ENCODE measurements around the gene CTIF.
A peak's percentile ranks its signal among the peaks of the same experiment; 100 is the strongest.

CTIF gene

DNA sequence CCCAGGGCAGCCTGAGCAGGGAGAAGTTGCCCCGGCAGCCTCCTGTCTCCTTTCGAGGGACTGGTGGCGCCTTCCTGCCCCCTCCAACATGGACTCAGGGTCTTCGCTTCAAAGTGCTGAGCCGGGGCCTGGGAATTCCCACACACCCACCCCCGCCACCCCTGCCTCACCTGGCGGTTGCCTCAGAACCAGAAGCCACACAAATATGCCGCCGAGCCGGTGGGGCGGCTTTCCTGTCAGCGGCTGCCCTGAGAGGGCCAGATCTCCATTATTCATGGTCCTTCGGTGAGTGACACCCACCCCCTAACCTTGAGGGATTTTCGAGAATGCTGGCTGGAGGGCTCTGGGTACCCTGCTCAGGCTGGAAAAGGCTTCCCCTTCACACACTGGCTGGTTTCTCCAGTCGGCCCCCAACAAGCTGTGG is 340.2 kb downstream of the CTIF start:
- DNase-seq: no peak

DNA sequence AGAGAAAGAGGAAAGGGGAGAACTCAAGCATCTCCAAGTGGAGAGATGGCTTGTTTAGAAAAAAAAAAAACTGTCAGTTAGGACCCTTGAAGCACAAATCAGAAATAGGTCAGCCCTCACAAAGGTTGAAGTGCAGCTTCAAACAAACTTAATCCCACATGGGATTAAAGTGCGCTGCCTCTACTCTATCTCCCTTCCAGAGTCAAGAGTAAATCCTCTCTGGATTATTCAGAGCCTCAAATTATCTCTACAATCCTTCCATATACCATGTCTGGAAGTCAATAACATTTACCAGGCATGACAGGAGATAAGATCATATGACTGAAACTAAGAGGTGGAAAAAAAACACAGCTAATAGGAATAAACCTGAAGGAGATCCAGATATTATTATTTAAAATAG is 342.1 kb downstream of the CTIF start:
- DNase-seq: no peak

DNA sequence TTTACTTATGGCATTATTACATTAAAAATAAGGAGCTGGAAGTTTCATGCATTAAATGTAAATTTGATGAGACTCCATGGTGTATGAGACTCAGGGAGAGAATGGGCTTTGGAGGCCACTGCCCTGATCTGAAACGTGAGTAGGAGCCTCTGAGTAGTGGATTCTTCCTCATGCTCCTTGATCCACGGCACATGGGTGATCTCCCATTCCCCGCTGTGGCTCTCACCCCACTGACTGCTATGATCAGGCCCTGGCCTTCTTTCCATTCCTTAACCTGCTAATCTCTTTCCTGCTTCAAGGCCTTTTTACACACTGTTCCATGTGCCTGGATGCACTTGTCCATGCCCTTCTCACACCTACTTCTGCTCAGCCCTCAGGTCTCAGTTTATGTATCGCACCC is 343.5 kb downstream of the CTIF start:
- DNase-seq: no peak

DNA sequence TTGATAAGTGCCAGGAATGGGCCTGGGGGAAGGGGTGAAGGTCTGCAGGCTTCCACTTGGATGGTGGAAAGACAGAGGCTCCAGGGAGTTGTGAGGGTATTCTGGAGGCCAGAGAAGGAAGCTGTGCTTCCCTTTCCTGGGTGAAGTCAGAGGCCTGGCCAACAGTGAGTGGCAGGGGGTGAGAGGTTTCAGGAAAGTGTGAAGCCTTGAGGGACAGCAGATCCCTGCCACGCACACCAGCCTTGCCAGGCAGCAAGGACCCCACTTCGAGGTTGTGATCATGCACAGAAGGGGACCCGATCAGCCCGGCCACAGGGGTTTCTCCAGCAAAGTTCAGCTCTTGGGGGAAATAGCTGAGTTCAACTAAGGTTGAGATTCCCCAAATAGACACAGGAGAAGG is 345.5 kb downstream of the CTIF start:
- DNase-seq: no peak

DNA sequence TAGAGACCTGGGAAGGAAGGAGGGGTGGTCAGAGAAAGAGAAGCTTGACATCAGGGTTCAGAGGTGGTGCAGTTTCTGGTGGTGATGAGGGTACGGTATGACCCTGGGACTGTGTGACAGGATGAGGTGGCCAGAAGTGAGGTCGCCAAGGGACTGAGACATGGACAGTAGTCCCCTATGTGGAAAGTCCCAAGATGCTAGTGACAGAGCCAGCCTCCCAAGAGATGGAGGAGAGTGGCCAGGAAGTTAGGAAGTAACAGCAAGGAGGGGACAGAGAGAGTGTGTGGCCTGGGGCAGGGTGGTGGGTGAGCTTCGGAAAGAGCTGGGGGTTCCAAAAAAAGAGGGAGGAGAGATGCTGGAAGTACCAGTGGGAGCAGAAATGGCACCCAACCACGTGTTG is 345.9 kb downstream of the CTIF start:
- no peak for DNase-seq

DNA sequence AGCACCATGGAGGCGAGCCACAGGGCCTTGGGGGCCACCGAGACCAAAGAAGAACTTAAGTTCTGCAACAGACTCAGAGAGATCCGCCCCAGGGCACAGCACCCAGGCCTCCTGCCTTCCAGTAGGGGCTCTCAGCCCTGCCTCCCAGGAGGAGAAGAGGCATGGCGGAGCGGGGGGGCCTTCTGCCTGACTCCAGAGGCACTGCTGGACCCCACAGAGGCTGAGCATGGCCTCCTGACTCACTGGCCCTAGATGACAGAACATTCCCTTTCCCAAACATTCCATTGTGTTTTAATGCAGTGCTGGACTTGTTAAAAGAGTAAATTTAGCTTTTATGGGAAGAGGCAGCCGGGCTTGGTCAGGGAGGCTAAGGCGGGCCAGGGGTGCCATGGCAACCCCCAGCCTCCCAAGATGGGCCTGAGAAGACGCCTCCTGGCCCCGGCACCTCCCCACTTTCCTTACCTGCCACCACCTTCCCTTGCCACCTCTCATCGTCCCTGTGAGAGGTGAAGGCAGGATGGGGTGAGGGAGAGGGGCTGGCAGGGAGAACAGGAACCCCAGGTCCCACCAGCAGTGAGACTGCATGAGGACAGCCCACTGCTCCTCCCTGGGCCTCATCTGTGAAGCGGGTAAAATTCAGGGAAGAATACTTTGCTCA is 346.6 kb downstream of the CTIF start:
- no peak for DNase-seq

DNA sequence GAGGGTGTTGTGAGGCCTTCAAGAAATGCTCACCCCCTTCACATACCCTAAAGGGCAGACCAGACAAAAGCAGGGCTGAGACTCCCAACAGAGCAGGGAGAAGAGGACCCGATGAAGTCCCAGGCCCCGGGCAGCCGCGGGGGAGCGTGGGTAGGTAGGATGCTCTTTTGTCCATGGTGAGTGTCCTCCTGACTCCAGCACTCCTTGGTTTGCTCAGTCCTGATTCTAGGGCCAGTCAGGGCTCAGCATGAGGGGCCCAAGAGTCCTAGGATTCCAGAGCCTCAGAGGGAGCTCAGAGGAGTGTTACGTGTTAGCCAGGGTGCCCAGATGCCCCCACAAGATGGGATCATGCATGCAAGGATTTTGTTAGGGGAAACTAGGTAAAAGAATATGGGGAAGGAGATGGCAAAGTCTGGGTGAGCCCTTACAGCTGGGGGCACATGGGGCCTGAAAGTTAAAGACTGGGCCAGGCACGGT is 347.1 kb downstream of the CTIF start:
- no peak for DNase-seq

DNA sequence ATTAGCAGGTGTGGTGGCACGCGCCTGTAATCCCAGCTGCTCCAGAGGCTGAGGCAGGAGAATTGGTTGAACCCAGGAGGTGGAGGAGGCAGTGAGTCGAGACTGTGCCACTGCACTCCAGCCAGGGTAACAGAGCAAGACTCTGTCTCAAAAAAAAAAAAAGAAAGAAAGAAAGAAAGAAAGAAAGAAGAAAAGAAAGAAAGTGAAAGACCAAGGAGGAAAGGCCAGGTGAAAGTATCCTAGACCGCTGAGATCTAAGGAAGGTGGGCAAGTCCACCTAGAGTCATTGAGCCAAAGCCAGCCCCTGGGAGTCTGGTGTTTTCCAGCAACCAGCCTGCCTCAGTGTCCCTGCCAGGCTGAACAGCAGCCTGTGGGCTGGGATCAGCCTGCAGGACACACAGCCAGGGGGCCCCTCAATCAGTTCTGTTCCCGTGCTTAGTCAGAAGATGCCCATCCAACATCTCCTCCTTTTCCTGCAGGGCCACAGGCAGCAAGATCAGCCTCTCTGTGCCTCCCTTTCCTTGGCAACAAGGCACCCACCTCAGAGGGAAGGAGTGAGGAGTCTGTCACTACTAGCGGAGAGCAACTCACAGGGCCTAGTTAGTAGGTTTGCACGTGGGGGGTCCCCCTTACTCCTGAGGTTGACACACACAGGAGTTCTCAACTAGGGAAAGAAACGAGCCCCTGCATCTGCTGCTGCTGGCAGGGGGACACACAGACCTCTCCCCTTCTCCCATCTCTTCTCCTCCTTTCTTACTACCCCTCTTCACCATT is 347.9 kb downstream of the CTIF start:
- no peak for DNase-seq

DNA sequence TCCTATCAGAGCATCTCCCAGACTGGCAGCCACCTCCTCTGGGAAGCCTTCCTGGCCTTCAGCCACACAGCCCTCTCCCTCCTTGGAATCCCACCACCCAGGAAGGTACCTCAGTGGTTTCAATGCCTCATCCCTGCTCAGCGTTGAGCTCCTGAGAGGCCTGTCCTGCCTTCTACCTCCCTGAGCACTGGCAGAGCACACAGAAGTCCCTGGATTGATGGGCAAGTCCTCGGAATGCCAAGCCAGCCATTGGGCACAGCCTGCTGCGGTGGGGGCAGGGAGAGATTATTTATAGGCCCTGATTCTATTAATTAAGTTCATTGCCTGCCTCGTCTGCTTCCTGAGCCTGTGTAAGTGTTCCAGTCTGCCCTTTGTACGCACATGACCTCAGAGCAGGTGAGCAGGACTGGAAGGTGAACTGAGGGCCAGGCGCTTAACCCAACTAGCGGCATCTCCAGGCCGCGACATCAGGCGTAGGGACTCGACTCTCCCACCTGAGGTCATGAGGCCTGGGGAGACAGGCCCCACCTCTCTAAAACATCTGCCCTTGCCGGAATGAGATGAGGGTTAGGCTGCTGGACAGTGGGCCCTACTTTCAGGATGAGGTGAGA is 348.6 kb downstream of the CTIF start:
- DNase-seq: no peak

DNA sequence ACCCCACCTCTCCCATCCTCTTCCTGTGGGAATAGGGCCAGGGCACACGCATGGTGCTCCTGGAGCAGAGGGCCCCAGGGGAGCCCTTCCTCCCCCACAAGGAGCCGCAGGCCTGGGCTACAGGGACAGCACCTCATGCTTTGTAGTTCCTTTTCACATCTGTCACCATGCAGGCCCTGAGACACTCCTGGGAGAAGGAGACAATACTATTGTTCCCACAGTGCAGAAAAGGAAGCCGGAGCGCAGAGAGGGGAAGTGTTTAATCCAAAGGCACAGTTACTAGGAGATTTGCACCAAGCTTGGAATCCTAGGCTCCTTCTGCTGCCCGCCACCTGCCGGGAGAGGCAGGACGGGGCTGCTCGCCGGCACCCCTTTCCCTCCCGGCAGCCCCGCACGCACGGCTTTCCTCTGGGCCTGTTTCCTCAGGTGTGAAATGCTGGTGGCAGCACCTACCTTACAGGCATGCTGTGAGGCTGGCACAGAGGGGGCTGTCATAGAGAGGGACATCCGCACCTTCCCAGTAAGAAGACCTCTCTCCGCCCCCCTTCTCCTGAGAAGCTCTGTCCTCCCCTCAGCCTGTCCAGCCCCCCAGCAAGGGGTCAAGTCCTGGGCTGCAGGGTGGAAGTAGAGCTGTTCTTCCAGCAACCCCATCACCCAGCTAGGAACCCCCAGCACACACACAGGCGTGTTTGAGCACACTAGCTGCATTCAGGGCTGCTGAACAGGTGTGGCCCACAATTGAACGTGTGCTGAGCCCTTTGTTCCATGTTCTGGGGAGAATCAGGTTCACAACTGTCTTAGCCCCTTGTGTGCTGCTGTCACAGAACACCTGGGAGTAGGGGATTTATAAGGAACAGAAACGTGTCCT is 349.3 kb downstream of the CTIF start:
- DNase-seq: no peak

DNA sequence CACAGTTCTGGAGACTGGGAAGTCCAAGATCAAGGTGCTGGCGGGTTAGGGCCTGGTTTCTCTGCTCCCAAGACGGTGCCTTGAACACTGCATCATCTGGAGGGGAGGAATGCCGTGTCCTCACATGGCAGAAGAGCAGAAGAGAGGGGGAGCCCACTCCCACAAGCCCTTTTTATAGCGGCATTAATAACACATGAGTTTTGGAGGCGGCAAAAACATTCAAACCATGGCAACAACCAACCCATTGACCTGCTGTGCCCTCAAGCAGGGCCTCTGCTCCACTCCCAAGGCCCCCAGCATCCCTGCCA is 349.9 kb downstream of the CTIF start:
- DNase-seq: no peak

DNA sequence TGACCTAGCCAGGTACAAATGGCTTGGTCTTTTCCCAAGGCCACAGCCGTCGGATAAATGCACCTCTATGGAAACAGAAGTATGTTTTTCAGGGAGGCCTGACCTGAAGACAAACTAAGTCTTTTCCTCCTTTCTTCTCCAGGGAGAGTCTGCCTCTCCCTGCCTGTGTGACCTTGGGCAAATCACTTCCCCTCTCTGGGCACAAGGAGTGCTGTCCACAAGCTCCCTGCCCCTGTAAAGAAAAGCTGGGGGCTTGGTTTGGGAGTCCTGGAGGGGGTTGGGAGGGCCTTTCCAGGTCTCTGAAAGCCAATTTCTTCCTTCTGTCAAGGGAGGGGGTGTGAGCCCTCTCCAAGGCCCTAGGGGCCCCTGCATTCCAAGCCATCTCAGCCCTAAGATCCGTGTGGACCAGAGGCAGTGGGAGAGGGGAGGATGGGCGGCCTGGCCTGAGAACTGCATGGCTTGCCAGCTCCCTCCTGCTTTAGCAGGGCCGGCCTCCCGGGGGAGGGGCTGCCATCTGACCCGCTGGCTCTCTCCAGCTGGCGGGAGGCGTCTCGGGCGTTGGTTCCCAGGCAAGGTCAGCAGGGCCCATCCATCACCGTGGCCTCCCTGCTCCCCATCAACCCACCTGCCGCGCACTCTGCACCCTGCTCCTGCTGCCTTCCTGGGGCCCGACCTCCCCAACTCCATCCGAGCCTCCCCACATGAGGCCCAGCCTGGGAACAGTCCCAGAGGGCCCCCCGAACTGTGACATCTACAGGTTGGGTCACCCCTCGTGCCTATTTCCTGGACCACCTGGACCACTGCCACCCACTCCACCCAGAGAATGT is 350.5 kb downstream of the CTIF start:
- no peak for DNase-seq

DNA sequence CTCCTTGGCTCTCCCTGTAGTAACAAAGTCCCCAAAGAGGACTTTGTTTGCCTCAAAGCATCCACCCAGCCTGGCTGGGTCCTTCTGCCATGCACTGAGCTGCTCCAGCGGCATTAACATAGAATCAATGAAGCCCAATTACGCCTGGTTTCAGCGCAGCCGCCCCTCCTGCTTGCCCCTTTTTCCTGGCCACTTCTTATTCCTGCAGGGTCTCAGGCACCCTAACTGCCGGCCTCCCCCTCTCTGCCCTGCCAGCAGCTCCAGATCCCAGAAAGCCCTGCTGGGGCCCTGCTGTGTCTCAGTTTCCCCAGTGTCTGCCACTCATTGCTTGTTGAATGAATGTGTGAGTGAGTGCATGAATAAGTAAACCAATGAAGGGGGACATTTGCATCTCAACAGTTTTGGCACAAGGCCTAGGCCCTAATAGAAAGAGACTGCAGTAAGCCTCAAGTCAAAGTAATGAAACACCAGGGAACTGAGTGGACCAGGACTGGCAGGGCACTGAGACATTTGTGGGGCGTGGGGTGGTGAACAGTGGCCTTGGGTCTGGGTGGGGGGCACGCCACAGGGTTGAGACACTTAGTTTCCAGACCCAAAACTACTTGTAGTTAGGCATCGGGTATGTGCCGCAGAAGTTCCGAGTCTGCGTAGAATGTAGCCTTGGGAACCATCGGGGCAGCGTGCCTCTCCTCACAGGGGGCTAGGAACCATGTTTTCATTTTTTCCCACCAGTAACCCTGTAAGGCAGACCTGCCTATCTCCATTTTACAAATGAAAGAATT is 351.3 kb downstream of the CTIF start:
- DNase-seq: no peak

DNA sequence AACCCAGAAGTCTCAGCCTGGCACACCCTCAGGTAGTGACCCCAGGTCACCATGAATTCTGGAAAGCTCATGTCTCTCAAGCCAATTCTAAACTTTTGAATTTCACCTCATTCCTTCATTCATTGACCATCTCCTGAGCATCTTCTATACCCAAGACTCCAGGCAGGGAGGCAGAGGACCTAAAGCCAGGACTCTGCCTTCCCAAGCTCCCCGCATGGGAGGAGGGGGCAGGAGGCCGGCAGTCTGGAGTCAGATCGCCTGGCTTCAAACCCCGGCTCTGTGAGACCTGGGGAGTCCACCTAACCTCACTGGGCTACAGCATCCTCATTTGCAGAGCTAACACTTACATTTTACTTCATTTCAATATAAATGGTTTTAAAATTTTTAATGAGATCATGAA is 352.9 kb downstream of the CTIF start:
- DNase-seq: no peak

DNA sequence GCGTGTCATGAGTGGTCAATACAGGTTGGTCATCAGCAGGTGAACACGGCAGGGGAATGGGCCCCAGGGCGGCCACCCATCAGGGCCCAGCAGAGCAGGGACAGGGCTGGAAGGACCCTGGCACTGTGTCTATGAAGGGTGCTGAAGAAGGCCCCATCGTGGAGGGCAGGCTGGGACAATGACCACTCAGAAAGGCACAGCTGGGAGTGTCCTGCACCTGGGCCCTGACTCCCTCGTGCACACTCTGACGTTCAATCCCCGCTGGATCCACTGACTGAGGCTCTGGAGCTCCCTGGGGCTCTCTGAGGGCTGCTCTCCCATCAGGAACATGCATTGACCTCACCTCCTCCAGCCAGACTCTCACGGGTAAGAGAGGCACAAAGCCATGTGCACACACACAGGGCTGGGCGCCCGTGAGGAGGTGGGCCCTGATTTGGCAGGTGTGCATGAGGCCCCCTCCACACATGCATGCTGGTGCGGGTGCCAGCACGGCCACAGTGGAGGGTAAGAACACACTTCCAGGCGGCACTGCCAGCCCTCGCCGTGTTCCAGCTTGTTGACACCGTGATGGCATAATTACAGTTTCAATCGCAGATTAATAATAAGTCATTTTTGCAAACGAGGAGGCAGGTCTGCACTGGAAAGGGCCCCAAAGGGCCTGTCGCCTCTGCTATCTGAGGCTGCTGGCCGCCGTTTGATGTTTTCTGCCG is 353.5 kb downstream of the CTIF start:
- DNase-seq: peak; percentile 15 to 69

DNA sequence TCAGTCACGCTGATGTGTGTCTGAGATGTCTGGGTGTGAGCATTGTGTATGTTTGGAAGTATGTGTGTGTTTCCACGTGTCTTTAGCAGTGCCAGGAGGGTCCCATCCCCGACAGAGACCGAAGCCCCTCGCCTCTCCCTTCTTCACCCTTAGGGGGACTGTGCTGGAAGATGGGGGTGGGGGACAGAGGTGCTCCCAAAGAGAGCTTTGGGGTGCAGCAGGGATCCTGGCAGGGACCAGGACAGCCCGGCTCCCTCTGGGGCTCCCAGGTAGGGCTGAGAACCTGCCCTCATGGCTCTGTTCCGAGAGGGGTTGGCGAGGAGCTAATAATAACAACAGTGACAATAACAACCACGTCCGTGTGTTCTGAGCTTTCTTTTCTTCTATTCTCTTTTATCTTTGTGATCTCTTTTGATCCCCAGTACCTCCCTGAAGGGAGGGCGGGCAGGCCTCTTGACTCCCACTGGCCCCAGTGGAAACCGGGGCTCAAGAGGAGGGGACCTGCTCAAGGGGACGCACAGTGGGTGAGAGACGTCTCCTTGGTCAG is 354.3 kb downstream of the CTIF start:
- DNase-seq: no peak

DNA sequence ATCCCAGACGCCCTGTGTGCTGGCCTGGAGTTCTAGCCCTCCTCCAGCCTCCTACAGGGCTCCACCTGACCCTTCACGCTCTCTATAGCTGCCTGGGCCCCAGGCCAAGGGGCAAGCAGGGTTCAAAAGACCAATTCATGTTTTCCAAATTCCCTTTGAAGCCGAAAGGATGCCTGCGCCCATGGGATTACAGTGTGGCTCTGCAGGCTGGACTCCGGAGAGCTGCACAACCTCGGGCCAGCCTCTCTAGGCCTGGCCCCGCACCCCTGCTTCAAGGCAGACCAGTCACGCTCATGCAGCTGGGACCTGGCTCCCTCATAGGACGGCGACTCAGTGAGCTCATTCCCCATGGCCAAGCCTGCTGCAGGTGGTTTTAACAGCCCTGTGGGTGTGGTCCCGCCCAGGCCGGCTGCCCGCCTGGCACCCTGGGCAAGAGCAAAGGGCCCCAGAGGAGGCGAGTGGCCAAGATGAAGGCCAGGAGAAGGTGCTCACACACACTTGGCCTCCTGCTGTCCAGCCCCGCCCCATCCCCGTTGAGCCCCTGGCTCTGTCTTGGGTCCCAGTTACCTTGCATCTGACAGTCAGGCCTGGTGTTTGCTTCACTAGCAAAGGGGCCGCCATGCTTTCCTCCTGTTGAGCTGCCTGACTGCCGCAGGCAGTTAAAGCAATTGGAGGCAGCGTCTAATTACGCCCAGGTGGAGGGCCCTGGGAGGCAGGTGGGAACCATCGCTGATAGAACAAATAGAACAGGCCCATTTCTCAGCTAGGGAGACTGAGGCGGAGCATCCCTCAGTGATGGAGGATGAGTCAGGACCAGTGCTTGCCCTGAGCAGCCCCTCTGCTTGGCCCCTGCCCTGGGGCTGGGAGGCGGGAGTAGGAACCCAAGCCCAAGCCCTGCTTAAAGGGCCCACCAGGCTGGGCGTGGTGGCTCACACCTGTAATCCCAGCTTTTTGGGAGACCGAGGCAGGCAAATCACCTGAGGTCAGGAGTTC is 355.1 kb downstream of the CTIF start:
- no peak for DNase-seq

DNA sequence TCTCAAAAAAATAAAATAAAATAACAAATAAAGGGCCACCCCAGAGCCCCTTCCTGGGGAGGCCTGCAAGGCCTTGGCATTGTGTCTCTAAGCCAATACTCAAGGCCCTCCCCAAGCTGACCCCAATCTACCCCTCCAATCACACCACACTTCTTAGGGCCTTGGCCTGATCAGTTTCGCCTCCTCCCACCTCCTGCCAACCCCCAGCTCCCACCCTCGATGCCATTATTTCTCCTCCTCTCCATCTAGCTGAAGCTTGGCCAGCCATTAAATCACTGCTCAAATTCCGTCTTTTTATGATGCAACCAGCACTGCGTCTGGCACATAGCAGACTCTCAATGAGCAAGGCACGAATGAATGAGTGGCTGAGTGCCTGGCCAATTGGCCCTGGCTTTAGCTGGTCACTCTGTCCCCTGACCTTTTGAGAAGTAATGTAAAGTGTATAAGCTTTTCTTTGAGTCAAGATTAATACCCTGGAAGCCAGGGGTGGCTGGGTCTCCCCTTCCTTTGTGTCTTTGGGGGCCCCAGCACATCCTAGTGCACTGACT is 356.0 kb downstream of the CTIF start:
- DNase-seq: no peak

DNA sequence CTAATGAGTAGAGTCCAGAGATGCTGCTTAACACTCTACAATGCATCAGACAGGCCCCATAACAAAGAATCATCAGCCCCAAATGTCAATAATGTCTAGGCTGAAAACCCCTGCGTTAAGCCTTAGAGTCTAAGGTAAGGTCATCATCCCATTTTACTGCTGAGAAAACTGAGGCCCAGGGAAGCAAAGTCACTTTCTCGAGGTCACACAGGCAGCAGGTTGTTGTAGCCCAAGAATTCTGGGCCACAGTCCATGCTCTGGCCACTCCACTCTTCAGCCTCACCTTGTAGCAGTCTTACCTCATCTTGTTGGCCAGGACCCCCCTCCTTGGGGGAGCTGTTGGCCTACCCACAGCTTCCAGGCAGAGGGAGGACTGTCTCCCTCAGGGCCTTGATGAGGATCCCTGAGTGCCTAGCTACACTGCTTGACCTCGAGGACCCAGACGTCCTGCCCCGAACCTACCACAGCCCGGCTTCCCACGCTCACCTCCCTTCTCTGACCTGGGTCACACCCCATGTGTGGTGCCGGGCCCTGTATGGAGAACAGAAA is 357.6 kb downstream of the CTIF start:
- no peak for DNase-seq

Measured in NCI-H2081 (cell line).